Activated CD4-positive, alpha-beta memory T cell treated with anti-CD3 and anti-CD28 coated beads for 36 hours (primary cell): ENCODE results near the gene PERCC1. TPM values are rescaled to one million over a fixed set of nuclear protein-coding genes. Genes with fewer than 3 reads are reported as not detected.

Experiments
- CTCF ChIA-PET: fragments of 350-600 bp; sonication (Branson Sonifier 250); formaldehyde crosslinking; loops from one replicate; lab custom pipeline; 2021; ENCODE audit warnings: antibody characterized with exemption, inconsistent platforms; lab: Charles Lee
- POLR2A ChIA-PET: fragments of 350-600 bp; sonication (Branson Sonifier 250); formaldehyde crosslinking; loops from one replicate; lab custom pipeline; 2021; ENCODE audit warnings: antibody characterized with exemption; lab: Charles Lee
- DNase-seq: peaks from one replicate; pipeline ENCODE4 v3.0.0-alpha.2; 2020
- H3K27ac Mint-ChIP-seq: one replicate; pipeline ENCODE4 v1.8.0; 2021; ENCODE audit warnings: mixed read lengths
- H3K27me3 Mint-ChIP-seq: one replicate; pipeline ENCODE4 v1.8.0; 2021; ENCODE audit warnings: mixed read lengths
- H3K36me3 Mint-ChIP-seq: one replicate; pipeline ENCODE4 v1.8.0; 2021; ENCODE audit warnings: mixed read lengths
- H3K4me1 Mint-ChIP-seq: one replicate; pipeline ENCODE4 v1.8.0; 2021; ENCODE audit warnings: low read depth, mixed read lengths
- H3K4me3 Mint-ChIP-seq: one replicate; pipeline ENCODE4 v1.8.0; 2021; ENCODE audit warnings: mild to moderate bottlenecking, mixed read lengths
- H3K9me3 Mint-ChIP-seq: one replicate; pipeline ENCODE4 v1.8.0; 2021; ENCODE audit warnings: mixed read lengths
- intact Hi-C: fragments of 100-400 bp; cut with micrococcal nuclease; formaldehyde crosslinking; loops from one replicate; pipeline ENCODE4 v1.15.1; 2023
- total RNA-seq, 2 experiments: library from RNA; stranded (reverse); gene quantifications; one replicate each; pipeline ENCODE4 v1.2.3, GENCODE V29; 2021

PERCC1 gene
- total RNA-seq, 2 experiments from 2014 or later = not detected

DNA sequence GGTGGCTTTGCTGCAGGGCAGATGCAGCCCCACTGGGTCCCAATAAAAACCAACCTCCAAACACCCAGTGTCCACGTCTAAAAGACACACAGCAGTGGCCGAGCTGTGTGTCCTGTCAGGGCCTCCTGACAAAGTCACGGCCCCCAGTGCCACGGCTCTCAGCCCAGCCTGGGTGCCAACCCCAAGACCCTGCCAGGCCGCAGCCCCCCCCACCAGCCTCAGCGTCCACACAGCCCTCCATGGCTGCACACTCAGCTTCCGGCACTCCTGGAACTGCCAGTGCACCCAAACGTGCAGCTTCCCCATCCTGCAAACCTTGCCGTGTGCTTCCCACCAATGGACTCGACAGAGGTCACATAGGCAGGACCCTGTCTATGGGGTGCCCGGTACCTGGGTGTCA lies 17.1 kb downstream of the PERCC1 start:
- H3K27me3 Mint-ChIP-seq = no peaks in the 10 kb centered on the region
- H3K4me1 Mint-ChIP-seq = no peaks in the 10 kb centered on the region
- CTCF ChIA-PET = no interaction called here
- intact Hi-C loops = no loop called here
- H3K9me3 Mint-ChIP-seq = no peaks in the 10 kb centered on the region
- H3K4me3 Mint-ChIP-seq = no peak overlapping the region
- no peak for DNase-seq
- POLR2A ChIA-PET = interaction anchor here (0.6 kb wide), 1 partner anchor 191 kb away, joined by 3 read pairs; no protein-coding TSS in a partner anchor
- no peak overlapping the region for H3K27ac Mint-ChIP-seq
- peaks cover 2% of the 10 kb centered on the region for H3K36me3 Mint-ChIP-seq

DNA sequence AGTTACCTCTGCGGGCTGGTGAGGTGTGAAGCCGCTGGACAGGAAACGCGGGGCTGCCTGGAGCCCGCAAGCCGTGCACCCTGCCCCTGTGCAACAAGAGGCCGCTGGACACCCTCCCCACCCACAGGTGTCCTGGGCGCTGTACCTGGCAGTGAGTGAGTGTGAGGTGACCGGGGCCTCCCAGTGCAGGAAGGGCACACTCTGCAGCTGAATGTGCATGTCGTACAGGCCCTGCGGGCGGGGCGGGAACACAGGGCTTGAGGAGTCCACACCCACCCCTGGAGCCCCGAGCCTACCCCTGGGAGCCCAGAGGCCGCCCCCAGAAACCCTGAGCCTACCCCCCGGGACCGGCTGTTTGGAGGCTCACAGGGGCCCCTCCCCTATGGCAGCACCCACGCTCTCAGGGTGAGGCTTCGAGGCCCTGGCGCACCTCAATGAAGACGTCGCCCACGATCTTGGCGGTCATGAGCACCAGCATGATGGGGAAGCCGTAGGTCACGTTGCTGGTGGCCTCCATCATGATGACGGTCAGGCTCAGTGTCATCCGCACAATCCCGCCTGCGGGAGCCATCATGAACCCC lies 17.7 kb downstream of the PERCC1 start:
- H3K27me3 Mint-ChIP-seq = no peaks in the 10 kb centered on the region
- no peak overlapping the region for H3K27ac Mint-ChIP-seq
- peaks cover under 1% of the 10 kb centered on the region for H3K4me1 Mint-ChIP-seq
- H3K4me3 Mint-ChIP-seq = no peak overlapping the region
- intact Hi-C loops = no loop called here
- CTCF ChIA-PET = no interaction called here
- POLR2A ChIA-PET = no interaction called here
- DNase-seq = no peak
- no peaks in the 10 kb centered on the region for H3K9me3 Mint-ChIP-seq
- H3K36me3 Mint-ChIP-seq = peaks cover 2% of the 10 kb centered on the region

DNA sequence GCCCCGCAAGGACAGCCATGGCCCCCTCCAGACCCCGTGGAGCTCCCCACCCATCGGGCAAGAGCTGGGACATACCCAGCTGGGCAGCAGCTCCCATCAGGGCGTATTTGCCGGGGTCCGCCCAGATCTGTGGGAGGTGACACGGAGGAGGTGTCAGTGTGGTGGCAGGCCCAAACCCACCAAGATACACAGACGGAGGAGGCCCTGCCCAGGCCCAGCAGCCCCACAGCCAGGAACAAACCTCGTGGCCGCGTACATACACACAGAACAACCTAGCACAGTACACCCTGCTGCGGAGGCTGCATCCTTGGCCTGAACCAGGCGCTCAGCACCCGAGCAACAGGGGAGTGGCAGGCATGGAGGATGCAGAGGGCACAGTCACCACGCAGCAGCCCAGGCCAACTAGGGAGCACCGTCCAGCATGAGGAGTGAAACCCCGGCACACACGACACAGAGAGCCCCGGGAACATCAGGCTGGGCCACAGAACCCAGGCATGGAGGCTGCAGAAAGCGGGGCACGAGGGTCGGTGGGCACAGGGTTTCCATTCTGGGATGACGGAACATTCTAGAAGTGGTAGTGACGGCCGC lies 18.4 kb downstream of the PERCC1 start:
- no peak for DNase-seq
- CTCF ChIA-PET = no interaction called here
- Mint-ChIP-seq H3K9me3 (no peaks in the 10 kb centered on the region), H3K27ac (no peak overlapping the region), H3K4me1 (peaks cover 6% of the 10 kb centered on the region), H3K27me3 (no peaks in the 10 kb centered on the region), H3K36me3 (peaks cover 2% of the 10 kb centered on the region), H3K4me3 (no peak overlapping the region)
- intact Hi-C loops = no loop called here
- POLR2A ChIA-PET = no interaction called here

DNA sequence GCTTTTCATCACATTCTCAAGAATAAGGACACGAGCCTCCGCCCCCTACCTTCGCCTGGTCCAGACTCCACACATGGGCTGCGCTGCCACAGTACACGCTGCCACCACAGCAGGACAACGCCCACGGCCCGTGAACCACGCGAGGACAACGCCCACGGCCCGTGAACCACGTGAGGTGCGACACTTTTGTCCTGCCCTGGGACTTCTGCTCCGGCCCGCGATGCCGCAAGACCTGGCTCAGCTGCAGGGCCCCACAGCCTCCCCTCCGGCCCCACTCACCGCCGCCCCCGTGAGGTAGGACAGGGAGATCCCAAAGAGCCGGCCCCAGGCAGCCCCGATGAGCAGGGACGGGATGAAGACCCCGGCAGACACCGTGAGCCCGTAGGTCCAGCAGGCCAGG lies 19.3 kb downstream of the PERCC1 start:
- CTCF ChIA-PET = no interaction called here
- Mint-ChIP-seq H3K27ac (no peak overlapping the region), H3K4me1 (peaks cover 7% of the 10 kb centered on the region), H3K9me3 (no peaks in the 10 kb centered on the region), H3K27me3 (no peaks in the 10 kb centered on the region), H3K36me3 (peaks cover 2% of the 10 kb centered on the region), H3K4me3 (no peak overlapping the region)
- POLR2A ChIA-PET = no interaction called here
- DNase-seq = no peak
- intact Hi-C loops = no loop called here

DNA sequence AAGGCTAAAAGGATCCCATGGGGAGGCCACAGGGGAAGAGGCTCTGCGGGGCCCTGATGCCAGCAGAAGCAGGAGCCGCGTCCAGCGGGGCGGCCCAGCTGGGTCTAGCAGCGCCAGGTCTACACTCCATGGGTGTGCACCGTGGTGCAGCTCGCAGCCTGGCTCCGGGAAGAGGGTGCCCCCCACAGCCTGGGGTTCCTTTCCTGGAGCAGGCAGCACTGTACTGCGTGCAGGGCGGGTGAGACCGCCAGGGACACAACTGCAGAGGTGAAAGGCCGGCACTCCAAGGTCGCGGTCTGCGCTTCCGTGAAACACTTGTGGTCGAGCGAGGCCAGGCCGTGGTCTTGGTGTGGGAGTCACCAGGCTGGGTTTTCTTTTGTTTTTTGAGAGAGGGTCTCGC lies 20.0 kb downstream of the PERCC1 start:
- no peak overlapping the region for H3K4me3 Mint-ChIP-seq
- no peaks in the 10 kb centered on the region for H3K9me3 Mint-ChIP-seq
- H3K27me3 Mint-ChIP-seq = no peaks in the 10 kb centered on the region
- ChIA-PET CTCF (no interaction called here), POLR2A (no interaction called here)
- H3K27ac Mint-ChIP-seq = no peak overlapping the region
- peaks cover 7% of the 10 kb centered on the region for H3K4me1 Mint-ChIP-seq
- peaks cover 2% of the 10 kb centered on the region for H3K36me3 Mint-ChIP-seq
- DNase-seq = no peak
- intact Hi-C loops = no loop called here

DNA sequence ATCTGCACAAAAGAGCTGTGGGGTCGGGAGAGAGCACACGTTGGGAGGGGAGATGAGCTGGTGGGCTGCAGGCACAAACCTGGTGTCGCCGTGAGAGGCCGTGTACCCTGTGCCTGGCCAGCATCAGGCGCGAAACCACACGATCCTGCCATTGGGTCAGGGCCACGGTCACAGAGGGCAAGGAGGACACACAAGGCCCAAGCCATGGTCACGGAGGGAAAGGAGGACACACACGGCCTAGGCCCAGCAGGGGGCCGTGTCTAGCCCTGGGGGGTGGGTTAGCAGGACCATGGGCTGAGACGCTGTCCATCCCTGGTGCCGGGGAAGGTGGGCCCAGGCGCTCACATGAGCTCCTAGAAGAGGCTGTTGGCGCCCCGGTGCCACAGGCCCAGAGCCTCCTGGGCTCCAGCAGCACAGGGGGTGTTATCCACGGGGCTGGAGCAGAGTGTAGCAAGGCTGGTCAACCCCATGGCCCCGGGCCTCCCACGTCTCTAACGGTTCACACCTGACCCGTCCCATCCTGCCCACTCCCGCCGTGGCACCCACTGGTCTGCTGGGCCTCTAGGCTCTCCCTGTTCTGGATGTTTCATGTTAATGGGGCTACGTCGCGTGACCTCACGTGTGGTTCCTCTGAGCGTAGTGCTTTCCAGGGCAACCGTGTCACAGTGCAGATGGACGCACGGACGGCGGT lies 21.0 kb downstream of the PERCC1 start:
- H3K9me3 Mint-ChIP-seq = no peaks in the 10 kb centered on the region
- H3K4me1 Mint-ChIP-seq = peaks cover 7% of the 10 kb centered on the region
- ChIA-PET CTCF (no interaction called here), POLR2A (no interaction called here)
- H3K4me3 Mint-ChIP-seq = no peak overlapping the region
- no peak overlapping the region for H3K27ac Mint-ChIP-seq
- no peak for DNase-seq
- peaks cover 2% of the 10 kb centered on the region for H3K36me3 Mint-ChIP-seq
- intact Hi-C loops = no loop called here
- H3K27me3 Mint-ChIP-seq = no peaks in the 10 kb centered on the region

DNA sequence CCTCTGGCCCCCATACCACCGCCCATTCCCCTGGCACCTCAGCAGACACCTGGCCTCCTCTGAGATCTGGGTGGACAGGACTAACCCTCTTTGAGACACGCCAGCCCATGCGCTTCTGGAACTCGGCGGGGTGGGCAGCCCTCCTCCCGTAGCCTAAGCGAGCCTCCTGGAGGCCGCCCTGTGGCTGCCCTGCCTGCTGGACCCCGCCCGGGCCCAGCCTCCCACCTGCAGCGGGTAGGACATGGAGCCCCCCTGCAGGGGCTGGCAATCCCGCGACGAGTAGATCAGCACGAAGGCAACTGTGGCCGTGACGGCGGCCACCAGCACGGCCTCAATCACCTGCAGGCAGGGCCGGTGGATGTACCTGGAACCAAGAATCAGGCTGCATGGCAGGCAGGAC lies 21.7 kb downstream of the PERCC1 start:
- intact Hi-C loops = no loop called here

DNA sequence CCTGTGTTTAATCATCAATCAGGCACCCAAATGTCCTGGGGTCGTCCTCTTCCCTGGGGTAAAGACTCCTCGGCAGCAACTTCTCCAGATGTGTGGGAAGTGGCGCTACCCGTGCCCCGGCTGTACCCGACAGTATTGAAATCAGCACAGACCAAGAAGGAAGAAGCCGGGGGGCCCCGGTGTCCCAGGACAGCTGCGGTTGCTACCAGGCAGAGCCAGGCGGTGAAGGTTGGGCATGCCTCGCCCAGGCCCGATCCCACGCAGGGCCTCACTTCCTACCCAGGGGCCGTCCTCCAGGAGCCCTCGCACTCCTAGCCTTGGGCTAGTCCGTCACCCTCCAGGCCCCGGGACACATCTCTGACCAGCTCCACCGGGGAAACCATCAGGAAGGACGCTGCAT lies 22.4 kb downstream of the PERCC1 start:
- H3K4me1 Mint-ChIP-seq = peaks cover 7% of the 10 kb centered on the region
- H3K4me3 Mint-ChIP-seq = no peak overlapping the region
- DNase-seq = no peak
- H3K27me3 Mint-ChIP-seq = no peaks in the 10 kb centered on the region
- H3K36me3 Mint-ChIP-seq = peaks cover 2% of the 10 kb centered on the region
- ChIA-PET CTCF (no interaction called here), POLR2A (no interaction called here)
- no peaks in the 10 kb centered on the region for H3K9me3 Mint-ChIP-seq
- H3K27ac Mint-ChIP-seq = no peak overlapping the region
- intact Hi-C loops = no loop called here

More for the DNA sequence above, 21.7 kb downstream of the PERCC1 start:
- Mint-ChIP-seq H3K4me1 (peaks cover 7% of the 10 kb centered on the region), H3K36me3 (peaks cover 2% of the 10 kb centered on the region), H3K27me3 (no peaks in the 10 kb centered on the region), H3K9me3 (no peaks in the 10 kb centered on the region), H3K4me3 (no peak overlapping the region), H3K27ac (no peak overlapping the region)
- CTCF ChIA-PET = no interaction called here
- DNase-seq = no peak
- POLR2A ChIA-PET = no interaction called here

DNA sequence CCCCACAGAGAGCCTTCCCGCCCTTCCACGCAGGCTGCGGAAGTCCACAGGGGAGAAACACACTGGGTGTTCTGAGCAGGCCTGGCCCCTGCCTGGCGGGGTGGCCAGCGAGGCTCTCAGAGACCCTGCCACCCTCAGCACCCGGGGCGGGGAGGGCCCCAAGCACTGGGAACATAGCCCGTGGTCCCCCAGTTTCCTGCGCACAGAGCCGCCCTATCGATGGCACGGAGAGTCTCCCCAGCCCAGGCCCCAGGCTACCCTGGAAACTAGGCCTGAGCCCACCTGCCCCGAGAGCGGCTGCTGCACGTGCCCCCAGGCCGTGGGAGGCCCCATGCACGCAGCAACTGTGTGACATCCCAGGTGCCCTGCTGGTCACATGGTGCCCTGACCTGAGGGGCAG lies 23.7 kb downstream of the PERCC1 start:
- intact Hi-C loops = loop anchor here (2.0 kb wide), 1 partner anchor 70 kb away; no protein-coding TSS in a partner anchor
- Mint-ChIP-seq H3K27me3 (no peaks in the 10 kb centered on the region), H3K27ac (no peak overlapping the region), H3K9me3 (no peaks in the 10 kb centered on the region), H3K36me3 (peaks cover 2% of the 10 kb centered on the region), H3K4me3 (no peak overlapping the region), H3K4me1 (peaks cover 14% of the 10 kb centered on the region)
- ChIA-PET CTCF (no interaction called here), POLR2A (no interaction called here)
- DNase-seq = no peak

DNA sequence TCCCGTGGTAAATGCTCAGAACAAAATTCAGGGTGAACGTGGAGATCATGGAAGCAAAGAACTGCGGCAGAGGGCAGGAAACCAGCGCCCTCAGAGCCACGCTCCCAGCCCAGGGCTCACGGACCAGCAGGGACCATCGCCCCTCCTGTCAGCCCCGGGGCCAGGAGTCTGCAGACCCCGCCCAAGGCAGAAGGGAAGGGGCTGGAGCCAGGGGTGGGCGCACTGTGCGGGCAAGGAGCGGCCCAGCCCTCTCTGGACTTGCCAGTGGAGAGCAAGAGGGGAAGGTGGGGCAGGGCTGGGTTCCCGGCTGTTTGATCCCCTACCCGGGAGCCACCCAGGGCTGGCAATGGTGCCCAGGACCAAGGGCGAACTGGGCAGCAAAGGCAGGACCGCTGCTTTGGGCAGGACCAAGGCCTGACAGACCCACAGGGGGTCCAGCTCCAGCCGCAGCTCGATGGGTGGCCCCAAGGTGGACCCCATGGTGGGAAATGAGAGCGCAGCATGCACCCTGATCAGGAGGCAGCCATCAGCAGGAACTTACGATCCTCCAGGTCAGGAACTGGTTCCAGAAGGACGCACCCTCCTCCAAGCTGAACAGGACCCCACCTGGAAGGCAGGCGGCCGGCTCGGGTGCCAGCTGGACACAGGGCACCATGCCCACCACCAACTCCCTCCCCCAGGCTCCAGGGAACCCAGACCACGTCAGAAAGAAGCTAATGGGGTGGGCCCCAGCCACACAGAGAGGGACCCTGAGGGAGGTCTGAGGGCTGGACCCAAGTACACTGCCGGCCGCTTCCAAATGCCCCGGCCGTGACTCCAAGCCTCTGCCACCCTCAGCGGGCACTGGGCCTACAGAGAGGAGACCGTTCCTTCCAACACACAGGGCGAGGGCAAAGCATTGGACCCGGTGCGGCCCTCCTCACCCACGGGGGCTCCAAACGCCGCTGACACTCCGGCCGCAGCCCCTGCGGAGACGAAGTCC lies 24.6 kb downstream of the PERCC1 start:
- no peaks in the 10 kb centered on the region for H3K27me3 Mint-ChIP-seq
- H3K4me3 Mint-ChIP-seq = no peak overlapping the region
- peaks cover 2% of the 10 kb centered on the region for H3K36me3 Mint-ChIP-seq
- intact Hi-C loops = loop anchor here (2.0 kb wide), 1 partner anchor 69 kb away; no protein-coding TSS in a partner anchor
- no peaks in the 10 kb centered on the region for H3K9me3 Mint-ChIP-seq
- POLR2A ChIA-PET = no interaction called here
- H3K27ac Mint-ChIP-seq = no peak overlapping the region
- H3K4me1 Mint-ChIP-seq = peaks cover 14% of the 10 kb centered on the region
- no peak for DNase-seq
- CTCF ChIA-PET = no interaction called here

DNA sequence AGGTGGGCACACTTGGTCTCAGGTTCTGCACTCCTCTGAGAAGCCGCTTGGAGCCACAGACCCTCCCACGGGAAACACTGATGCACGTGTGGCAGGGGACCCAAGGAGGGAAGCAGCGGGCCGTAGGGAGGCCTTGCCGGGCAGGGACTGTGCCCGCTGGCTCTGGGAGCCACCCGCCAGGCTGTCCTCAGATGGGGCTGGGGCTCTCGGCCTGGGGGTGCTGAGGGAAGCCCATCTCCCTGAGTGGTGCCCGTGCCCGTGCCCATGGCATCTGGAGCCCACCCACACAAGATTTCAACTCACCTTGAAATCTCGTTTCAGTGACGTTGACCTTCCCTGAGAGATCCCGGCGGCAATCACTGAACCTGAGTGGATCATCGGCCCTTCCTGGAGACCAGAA lies 26.1 kb downstream of the PERCC1 start:
- CTCF ChIA-PET = no interaction called here
- Mint-ChIP-seq H3K27ac (no peak overlapping the region), H3K4me1 (peaks cover 14% of the 10 kb centered on the region), H3K27me3 (no peaks in the 10 kb centered on the region), H3K36me3 (no peaks in the 10 kb centered on the region), H3K4me3 (no peak overlapping the region), H3K9me3 (no peaks in the 10 kb centered on the region)
- DNase-seq = no peak
- intact Hi-C loops = no loop called here
- POLR2A ChIA-PET = no interaction called here
